GM12801 (cell line): Measurements from ENCODE around the gene GP1BB.

Experiments used
- TF ChIP-seq, protein P1 (sequence below): IDR thresholded peaks from one replicate; pipeline ENCODE4 v1.5.1; 2011; ENCODE audit warnings: control low read depth; ENCODE audit not compliant: insufficient read length; ENCODE audit errors: extremely low read depth

Gene GP1BB

DNA sequence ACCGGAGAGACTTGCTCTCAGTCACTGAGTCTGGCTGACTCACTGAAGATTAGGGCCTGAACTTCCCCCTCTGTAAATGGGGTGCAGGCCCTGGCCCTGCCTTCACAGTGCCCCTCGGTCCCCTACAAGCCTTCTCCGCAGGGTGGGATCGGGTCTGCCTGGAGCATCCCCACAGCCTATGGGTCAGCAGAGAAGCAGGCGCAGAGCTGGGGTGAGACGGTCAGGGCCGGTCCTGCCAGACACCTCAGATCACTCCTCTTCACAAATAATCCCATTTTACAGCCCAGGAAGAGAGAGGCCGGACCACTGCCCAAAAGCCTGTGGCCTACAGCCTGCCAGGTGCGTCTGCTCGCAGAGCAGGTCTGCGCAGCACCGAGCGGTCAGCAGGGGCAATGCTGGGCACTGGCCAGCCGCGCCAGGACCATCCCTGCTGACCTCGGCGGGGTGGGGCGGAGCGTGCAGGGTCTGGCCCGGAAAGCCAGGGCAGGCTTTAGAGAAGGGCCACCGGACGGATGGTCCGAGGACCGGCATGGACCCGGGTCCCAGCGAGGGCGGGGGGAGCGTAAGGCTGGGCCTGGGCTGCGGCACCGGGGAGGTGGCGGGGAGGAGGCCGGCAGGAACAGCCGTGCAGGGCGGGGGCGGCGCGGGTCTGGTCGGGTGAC, 9.6 kb upstream of the GP1BB start:
- TF ChIP-seq, protein P1, sequence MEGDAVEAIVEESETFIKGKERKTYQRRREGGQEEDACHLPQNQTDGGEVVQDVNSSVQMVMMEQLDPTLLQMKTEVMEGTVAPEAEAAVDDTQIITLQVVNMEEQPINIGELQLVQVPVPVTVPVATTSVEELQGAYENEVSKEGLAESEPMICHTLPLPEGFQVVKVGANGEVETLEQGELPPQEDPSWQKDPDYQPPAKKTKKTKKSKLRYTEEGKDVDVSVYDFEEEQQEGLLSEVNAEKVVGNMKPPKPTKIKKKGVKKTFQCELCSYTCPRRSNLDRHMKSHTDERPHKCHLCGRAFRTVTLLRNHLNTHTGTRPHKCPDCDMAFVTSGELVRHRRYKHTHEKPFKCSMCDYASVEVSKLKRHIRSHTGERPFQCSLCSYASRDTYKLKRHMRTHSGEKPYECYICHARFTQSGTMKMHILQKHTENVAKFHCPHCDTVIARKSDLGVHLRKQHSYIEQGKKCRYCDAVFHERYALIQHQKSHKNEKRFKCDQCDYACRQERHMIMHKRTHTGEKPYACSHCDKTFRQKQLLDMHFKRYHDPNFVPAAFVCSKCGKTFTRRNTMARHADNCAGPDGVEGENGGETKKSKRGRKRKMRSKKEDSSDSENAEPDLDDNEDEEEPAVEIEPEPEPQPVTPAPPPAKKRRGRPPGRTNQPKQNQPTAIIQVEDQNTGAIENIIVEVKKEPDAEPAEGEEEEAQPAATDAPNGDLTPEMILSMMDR: no peak

DNA sequence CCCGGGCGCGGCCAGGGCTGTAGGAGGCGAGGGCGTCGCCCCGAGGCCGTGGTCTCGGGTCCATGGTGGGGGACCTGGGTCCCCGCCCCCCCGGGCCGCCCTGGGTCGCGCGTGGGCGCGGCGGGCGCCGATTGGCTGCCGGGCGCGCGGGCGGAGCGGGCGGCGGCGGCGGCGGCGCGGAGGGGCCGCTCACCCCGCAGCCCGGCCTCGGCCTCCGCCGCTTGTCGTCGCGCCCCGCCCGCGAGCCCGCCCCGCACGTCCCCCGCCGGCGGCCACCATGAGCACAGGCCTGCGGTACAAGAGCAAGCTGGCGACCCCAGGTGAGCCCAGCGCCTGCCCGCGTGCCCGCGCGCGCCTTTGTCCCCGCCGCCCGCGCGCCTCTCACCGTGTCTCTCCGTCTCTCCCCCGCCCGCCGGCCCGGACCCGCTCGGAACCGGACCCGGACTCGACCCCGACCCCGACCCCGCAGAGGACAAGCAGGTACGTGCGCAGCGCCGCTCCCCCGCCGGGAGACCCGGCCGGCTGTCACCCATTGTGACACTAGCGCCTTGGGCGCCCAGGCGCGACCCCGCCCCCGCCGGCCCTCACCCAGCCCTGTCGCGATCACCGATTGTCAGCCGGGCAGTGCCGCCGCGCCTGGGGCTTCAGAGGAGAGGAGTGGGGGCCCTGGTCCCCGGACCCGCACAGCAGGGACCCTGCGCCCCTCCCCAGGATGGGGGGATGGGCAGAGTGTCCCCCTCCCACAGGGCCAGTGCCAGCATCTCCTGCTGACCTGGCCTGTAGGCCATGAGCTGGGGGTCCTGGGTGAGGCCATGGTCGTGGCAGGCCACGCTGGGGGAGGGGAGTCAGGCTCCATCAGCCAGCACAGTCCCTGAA, 8.8 kb upstream of the GP1BB start, which contains the start of gene SEPTIN5:
SEPTIN5 (plus strand) TSS at position 192 of the 876 bp plus-strand sequence; CDS start at position 278, 86 bp downstream.
- TF ChIP-seq, protein P1: no peak

DNA sequence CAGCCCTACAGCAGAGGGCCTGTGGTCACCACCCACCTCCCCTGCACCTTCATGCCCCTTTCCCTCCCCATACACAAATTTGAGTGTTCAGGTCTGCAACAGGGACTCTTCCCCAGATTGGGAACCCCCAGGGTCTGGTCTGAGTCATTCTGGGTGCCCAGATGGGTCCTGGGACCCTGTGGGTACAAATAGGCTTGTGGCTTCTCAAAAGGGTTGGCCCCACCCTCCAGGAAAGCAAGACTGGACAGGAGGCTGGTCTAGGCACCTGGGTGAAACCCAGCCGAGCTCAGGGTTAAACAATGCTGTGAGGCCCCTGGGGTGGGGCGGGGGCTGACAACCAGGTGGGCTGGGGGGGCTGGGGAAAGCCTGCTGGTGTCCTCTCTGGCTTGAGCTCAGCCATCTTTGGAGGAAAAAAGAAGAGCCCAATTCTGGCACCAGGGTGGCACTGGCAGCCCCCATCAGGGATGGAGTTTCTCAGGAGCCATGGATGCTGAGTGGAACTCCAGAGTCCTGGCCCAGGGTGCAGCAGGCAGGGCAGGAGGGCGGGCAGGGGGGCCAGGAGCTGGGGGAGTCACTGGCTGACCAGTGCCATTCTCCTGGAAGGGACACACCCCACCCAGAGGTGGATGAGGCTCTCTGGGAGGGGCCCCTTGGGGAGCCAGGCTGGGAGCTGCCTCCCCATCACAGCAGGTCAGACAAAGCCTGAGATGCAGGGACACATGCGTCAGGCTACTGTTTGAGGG, 8.0 kb upstream of the GP1BB start:
- TF ChIP-seq, protein P1: no peak

DNA sequence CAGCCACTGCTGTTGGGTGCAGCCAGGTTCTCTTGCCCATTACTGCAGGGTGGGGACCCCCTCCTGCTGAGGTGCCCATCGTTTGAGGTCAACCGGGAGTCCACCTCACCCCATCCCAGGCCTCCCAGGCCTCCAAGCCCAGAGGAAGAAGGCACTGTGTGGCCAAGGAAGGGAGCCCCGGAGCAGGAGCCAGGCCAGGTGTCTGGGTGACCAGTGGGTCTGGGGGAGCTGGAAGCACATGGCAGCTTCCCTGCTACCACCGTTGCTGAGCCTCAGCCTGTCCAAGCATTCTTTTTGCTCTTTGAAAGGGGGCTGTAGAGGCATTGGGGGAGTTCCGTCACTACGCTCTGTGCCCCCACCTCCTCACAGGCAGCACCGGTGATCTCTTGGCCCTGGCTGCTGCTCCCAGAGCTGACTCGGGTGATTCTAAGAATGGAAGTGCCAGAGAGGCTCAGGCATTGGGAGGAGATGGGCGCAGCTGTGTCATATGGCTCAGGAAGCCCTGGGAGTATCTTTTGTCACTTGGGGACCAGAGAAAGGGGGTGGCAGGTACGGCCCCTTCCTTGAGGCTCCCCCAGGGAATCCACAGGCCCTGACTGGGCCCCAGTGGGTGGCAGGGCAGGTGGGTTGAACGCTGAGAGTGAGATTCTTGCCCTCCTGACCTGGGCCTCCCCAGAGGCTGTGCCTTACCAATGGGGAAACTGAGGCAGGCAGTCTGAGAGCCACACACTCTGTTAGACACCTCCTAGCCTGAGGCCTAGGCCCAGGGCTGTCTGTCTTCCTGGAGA, 7.1 kb upstream of the GP1BB start:
- TF ChIP-seq, protein P1: no peak

DNA sequence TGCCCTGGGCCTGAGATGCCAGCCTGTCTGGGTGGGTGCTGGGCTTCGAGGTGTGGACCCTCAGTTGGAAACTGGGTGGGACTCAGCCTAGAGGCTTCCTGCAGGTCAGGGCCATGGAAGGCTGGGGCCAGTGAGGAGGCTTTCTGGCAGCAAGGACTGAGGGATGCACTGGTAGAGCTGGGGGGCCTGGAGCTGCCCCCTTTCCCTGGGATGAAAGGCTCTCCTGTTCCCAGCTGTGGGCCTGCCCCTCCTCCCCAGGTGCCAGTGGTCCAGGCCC, 6.6 kb upstream of the GP1BB start:
- TF ChIP-seq, protein P1: no peak

DNA sequence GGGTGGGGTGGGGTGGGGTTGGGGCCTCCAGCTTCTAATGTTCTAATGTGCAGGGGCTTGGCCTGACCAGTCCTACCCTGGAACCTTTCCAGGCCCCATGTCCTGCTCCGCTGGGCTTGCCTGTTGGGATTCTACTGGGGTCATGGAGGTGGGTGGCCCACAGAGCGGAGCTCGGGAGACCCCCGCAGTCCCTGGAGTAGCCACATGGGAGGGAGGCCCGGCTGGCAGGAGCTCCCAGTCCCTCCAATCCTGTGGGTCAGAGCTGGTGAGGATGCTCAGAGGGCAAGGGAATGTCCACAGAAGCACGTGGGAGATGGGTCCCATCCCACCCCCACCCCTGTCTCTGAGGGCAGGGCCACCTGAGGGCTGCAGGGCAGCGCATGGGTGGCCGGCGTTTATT, 6.2 kb upstream of the GP1BB start:
- TF ChIP-seq, protein P1: no peak
